Superior temporal gyrus (tissue), 1 donor: Measurements from ENCODE around the gene GID4.
"Not testable (repeated sequence)": the region's sequence is repeated elsewhere in the genome, so short reads cannot be mapped to it uniquely, and the experiment has no call there.

Source experiments
- DNase-seq: peaks from one replicate; pipeline ENCODE4 v3.0.0-alpha.2; 2016; ENCODE audit errors: extremely low spot score

GID4 gene

GRCh38 chr17:18038861-18039534, at the start of gene GID4, which contains the start of gene ATPAF2:
GID4 (plus strand) TSS chr17:18039408; CDS start chr17:18039465, 57 bp downstream.
ATPAF2 (minus strand) TSS chr17:18039168; CDS start chr17:18039013, 155 bp downstream.
- peak; percentile 99 for DNase-seq

GRCh38 chr17:17989618-17990017, 49.6 kb upstream of the GID4 start:
- DNase-seq, result no peak

GRCh38 chr17:17990282-17990681, 48.9 kb upstream of the GID4 start:
- no peak for DNase-seq

- no peak for DNase-seq
Observed at GRCh38 chr17:17993366-17993765, 45.8 kb upstream of the GID4 start.

GRCh38 chr17:17993852-17994251, 45.4 kb upstream of the GID4 start:
- DNase-seq, result no peak

- peak; percentile 38 for DNase-seq
Observed at GRCh38 chr17:17994271-17995069, 44.7 kb upstream of the GID4 start.

DNA sequence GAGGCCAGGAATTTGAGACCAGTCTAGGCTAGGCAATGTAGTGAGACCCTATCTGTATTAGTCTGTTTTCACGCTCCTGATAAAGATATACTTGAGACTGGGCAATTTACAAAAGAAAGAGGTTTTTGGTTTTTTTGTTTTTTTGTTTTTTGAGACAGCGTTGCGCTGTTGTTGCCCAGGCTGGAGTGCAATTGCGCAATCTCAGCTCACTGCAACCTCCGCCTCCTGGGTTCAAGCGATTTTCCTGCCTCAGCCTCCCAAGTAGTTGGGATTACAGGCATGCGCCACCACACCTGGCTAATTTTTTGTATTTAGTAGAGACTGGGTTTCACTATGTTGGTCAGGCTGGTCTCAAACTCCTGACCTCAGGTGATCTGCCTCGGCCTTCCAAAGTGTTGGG, 43.3 kb upstream of the GID4 start:
- DNase-seq, result not testable (repeated sequence)

- DNase-seq, result no peak
Observed at GRCh38 chr17:17998934-17999333, 40.3 kb upstream of the GID4 start.

GRCh38 chr17:17999364-18000029, 39.7 kb upstream of the GID4 start:
- no peak for DNase-seq

DNA sequence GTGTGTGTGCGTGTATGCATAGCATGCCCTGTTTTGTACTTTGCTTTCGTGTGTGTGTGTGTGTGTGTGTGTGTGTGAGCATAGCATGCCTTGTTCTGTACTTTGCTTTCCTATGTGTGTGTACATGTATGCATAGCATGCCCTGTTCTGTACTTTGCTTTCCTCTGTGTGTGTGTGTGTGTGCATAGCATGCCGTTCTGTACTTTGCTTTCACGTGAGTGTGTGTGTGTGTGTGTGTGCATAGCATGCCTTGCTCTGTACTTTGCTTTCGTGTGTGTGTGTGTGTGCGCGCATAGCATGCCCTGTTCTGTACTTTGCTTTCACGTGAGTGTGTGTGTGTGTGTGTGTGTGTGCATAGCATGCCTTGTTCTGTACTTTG, 39.2 kb upstream of the GID4 start:
- no peak for DNase-seq

DNA sequence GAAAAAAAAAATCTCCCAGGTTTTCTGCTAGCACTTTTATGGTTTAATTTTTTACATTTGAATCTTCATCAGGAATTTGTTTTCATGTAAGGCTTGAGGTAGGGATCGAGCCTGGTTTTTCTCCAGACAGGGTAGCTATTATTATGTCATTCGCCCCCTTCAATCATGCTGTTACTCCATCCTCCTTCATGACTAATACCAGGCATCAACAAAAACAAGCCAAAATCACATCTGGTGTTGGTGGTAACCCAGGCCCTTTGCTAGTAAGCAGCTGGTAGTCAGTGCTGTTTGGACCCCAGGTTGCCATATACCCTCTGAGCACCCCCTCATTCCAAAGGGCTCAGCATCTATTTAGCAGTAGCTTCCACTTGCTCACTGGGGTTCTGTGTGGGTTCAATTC, 37.0 kb upstream of the GID4 start:
- no peak for DNase-seq

GRCh38 chr17:18004345-18004744, 34.9 kb upstream of the GID4 start:
- no peak for DNase-seq

GRCh38 chr17:18004884-18005305, 34.3 kb upstream of the GID4 start:
- no peak for DNase-seq

GRCh38 chr17:18005496-18005895, 33.7 kb upstream of the GID4 start:
- DNase-seq, result no peak

DNA sequence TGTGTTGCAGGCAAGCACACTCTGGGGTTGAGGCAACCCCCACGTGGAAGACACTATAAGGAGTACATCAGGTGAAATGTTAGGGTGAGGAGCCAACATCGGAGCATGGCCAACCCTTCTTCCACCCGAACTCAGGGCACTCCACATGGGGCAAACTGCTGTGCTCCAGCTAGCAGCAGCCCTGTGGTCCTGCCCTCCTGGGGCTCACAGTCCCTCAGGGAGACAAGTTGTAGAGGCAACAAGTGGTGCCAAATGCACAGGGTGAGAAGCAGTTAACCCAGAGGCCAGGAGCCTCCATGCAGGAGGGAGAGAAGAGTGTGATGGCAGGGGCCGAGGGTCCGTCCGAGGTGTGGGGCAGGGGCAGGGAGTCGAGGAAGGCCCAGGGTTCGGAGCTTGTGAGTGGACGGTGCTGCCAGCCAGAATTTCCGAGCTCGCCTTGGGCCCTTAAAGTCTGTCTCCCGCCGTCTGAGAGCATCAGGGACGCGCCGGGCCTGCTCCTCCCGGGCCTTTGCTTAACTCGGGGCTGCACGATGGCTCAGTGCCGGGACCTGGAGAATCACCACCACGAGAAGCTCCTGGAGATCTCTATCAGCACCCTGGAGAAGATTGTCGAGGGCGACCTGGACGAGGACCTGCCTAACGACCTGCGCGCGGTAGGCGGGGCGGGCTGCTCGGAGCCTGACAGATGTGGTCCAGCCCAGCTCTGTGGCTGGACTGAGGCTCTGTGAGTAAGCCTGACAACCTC, 32.5 kb upstream of the GID4 start:
- DNase-seq, result no peak

GRCh38 chr17:18008496-18009268, 30.5 kb upstream of the GID4 start:
- DNase-seq, result no peak

- no peak for DNase-seq
Observed at GRCh38 chr17:18009609-18010420, 29.4 kb upstream of the GID4 start.

GRCh38 chr17:18011286-18011685, 27.9 kb upstream of the GID4 start:
- DNase-seq, result no peak

DNA sequence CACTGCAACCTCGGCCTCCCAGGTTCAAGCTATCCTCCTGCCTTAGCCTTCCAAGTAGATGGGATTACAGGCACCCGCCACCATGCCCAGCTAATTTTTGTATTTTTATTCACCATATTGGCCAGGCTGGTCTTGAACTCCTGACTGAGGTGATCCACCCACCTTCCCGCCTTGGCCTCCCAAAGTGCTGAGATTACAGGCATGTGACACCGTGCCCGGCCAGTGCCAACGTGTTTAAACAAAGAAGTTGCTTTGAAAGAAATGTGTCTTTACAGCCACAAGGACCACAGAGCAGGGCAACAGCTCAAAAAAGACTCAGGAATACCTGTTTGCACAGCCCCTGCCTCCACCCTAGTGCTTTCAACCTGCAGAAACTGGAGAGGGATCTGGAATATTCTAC, 25.2 kb upstream of the GID4 start:
- DNase-seq, result no peak

DNA sequence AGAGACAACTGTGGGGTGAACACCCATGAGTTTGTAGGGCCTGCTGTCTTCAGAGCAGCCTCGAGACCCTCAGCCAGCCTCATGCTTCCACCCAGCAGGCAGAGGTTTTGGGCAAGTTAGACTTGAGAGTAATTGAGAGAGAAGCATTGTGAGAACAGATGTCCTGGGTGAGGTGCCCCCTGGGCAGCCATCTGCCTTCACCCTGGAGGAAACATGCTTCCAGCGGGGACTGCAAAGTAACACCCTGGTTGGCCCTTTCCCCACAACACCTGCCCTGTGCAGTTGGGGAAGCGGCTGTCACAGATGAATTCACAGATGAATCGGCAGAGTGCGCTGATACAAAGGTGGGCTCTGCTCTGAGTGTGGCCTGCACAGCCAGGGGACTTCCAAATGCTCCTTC, 23.6 kb upstream of the GID4 start:
- DNase-seq, result no peak
